T-helper 9 cell (primary cell): Measurements from ENCODE around the gene ROBO1.

Experiments used
- DNase-seq: peaks from one replicate; pipeline ENCODE4 v3.0.0-alpha.2; 2020

ROBO1 gene

GRCh38 chr3:79297245-79297960 lies 470.4 kb downstream of the ROBO1 start:
- no peak for DNase-seq

GRCh38 chr3:79286882-79287281 lies 480.9 kb downstream of the ROBO1 start:
- DNase-seq: no peak

GRCh38 chr3:79285871-79286270 lies 481.9 kb downstream of the ROBO1 start:
- no peak for DNase-seq

- no peak for DNase-seq
Observed at GRCh38 chr3:79285380-79285779, 482.4 kb downstream of the ROBO1 start.

- DNase-seq: no peak
Observed at GRCh38 chr3:79284781-79285180, 483.0 kb downstream of the ROBO1 start.

- no peak for DNase-seq
Observed at GRCh38 chr3:79278681-79279080, 489.1 kb downstream of the ROBO1 start.

- DNase-seq: no peak
Observed at GRCh38 chr3:79268422-79268821, 499.4 kb downstream of the ROBO1 start.

GRCh38 chr3:79264892-79265291 lies 502.9 kb downstream of the ROBO1 start:
- no peak for DNase-seq

GRCh38 chr3:79263423-79263822 lies 504.4 kb downstream of the ROBO1 start:
- DNase-seq: no peak

GRCh38 chr3:79258479-79258878 lies 509.3 kb downstream of the ROBO1 start:
- DNase-seq: no peak

GRCh38 chr3:79257791-79258190 lies 510.0 kb downstream of the ROBO1 start:
- no peak for DNase-seq

- DNase-seq: no peak
Observed at GRCh38 chr3:79255702-79256101, 512.1 kb downstream of the ROBO1 start.

- no peak for DNase-seq
Observed at GRCh38 chr3:79255292-79255691, 512.5 kb downstream of the ROBO1 start.

GRCh38 chr3:79253704-79254103 lies 514.1 kb downstream of the ROBO1 start:
- DNase-seq: no peak

GRCh38 chr3:79253271-79253670 lies 514.5 kb downstream of the ROBO1 start:
- DNase-seq: no peak

GRCh38 chr3:79250746-79251145 lies 517.1 kb downstream of the ROBO1 start:
- no peak for DNase-seq

GRCh38 chr3:79249701-79250100 lies 518.1 kb downstream of the ROBO1 start:
- DNase-seq: no peak

GRCh38 chr3:79247725-79248043 lies 520.1 kb downstream of the ROBO1 start:
- DNase-seq: no peak

GRCh38 chr3:79246875-79247724 lies 520.7 kb downstream of the ROBO1 start:
- DNase-seq: no peak

GRCh38 chr3:79245284-79246138 lies 522.3 kb downstream of the ROBO1 start:
- no peak for DNase-seq

GRCh38 chr3:79236496-79236895 lies 531.3 kb downstream of the ROBO1 start:
- DNase-seq: no peak

GRCh38 chr3:79233431-79234060 lies 534.3 kb downstream of the ROBO1 start:
- DNase-seq: no peak

- no peak for DNase-seq
Observed at GRCh38 chr3:79230266-79230665, 537.5 kb downstream of the ROBO1 start.
